HG02981 (cell line): ENCODE results near the gene MNT.

Experiments
- ATAC-seq: cut with Tn5 transposase; IDR thresholded peaks from one replicate; pipeline ENCODE4 v1.9.1; 2021; ENCODE audit warnings: mild to moderate bottlenecking, moderate library complexity; ENCODE audit not compliant: unreplicated experiment

Gene MNT

DNA sequence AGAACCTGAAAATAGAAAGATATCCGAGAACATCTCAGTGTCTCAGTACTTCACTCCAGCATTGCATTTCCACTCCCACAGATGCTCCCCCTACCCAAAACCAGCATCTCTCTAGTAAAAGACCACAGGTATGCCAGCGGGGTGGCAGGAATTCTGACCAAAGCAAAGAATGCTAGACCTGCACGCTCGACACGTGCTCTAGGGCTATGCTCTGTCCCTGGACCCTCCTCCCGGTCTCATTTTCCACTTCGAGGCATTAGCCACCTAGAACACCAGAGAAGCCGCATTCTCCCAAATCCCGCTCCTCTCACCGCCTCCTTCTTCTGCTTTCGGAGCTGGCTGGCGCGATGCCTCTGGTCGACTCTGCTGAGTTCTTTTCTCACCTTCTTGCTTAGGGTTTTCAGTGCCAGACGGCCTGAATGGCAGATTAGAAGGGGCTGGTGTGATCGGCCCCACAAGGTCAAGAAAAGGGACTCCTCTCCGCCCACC, 65.1 kb downstream of the MNT start:
- ATAC-seq, result no peak
